Kidney (tissue), 14 donors: Measurements from ENCODE around the gene CDC42EP3. TPM values are rescaled to one million over a fixed set of nuclear protein-coding genes. Genes with fewer than 3 reads are reported as not detected.

ENCODE experiments used
- DNase-seq, 5 donors: peaks; one replicate each; pipeline ENCODE4 v3.0.0-alpha.2; 2013 to 2020
- FAIRE-seq: peaks from 2 replicates; lab custom pipeline; 2012; peaks lifted over from hg19 to GRCh38; lab: Jason Lieb, UNC
- H3K27ac ChIP-seq, 2 donors: one replicate each; pipeline ENCODE4 v1.7.0; 2013; ENCODE audit warnings: low read depth in 2 of 2, low read length in 2 of 2, inconsistent platforms in 1 of 2
- H3K27me3 ChIP-seq: one replicate; pipeline ENCODE4 v1.7.1; 2013; ENCODE audit warnings: low read length, inconsistent platforms; ENCODE audit not compliant: control insufficient read depth, insufficient read depth
- H3K36me3 ChIP-seq, 3 donors: one replicate each; pipeline versions ENCODE4 v1.7.0 to v1.7.1; 2013; ENCODE audit warnings: low read length in 3 of 3, control low read depth in 1 of 3, inconsistent platforms in 1 of 3; ENCODE audit not compliant: insufficient read depth in 3 of 3, control insufficient read depth in 2 of 3
- H3K4me1 ChIP-seq, 3 donors: one replicate each; pipeline versions ENCODE4 v1.7.0 to v1.7.1; 2013; ENCODE audit warnings: low read length in 3 of 3, inconsistent platforms in 1 of 3, low read depth in 1 of 3; ENCODE audit not compliant: control insufficient read depth in 2 of 3, insufficient read depth in 2 of 3
- H3K4me3 ChIP-seq, 3 donors: one replicate each; pipeline versions ENCODE4 v1.7.0 to v1.8.1; 2013; ENCODE audit warnings: low read length in 3 of 3, control low read depth in 1 of 3, inconsistent platforms in 1 of 3
- H3K9ac ChIP-seq, 3 donors: one replicate each; pipeline versions ENCODE4 v1.7.0 to v1.7.1; 2013; ENCODE audit warnings: low read length in 3 of 3, control low read depth in 1 of 3, inconsistent platforms in 1 of 3
- H3K9me3 ChIP-seq, 3 donors: one replicate each; pipeline versions ENCODE4 v1.7.0 to v1.7.1; 2013; ENCODE audit warnings: low read length in 3 of 3, control low read depth in 1 of 3, inconsistent platforms in 1 of 3; ENCODE audit not compliant: control insufficient read depth in 2 of 3, insufficient read depth in 1 of 3
- CTCF ChIP-seq: IDR thresholded peaks from 3 replicates; pipeline ENCODE4 v1.5.1; 2012; ENCODE audit warnings: mild to moderate bottlenecking, moderate library complexity, borderline replicate concordance; ENCODE audit not compliant: insufficient read depth; ENCODE audit errors: extremely low read depth
- intact Hi-C: fragments of 100-400 bp; cut with DNase I; formaldehyde crosslinking; loops from one replicate; pipeline ENCODE4 v1.11.1; 2022
- polyA plus RNA-seq: library from polyadenylated mRNA; stranded (reverse); fragments of 350-450 nt; fragmentation: Illumina TruSeq; extraction: RNeasy Lipid Tissue Mini Kit (QIAGEN cat#74804); gene quantifications from one replicate; pipeline ENCODE4 v1.2.3, GENCODE V29; 2014; ENCODE audit warnings: low read depth, low replicate concordance; ENCODE audit not compliant: insufficient read depth
- total RNA-seq: library from RNA; stranded (reverse); fragmentation: NEBNext Ultra II Directional; extraction: Animal tissue kit (Norgen Biotek cat#: 25700); gene quantifications from one replicate; pipeline ENCODE4 v1.2.1, GENCODE V29; 2021
- donor health status: control.
- donor health status: control.
- donor health status: control.
- donor health status: control.
- donor health status: control.
- donor health status: DM: yes; HTN: yes; CAD: no.
- donor health status: Normal renal cell carcinoma (clear cell type).

CDC42EP3 gene
- total and polyA plus RNA-seq, 2 donors from 2014 or later: 21.3 to 34.1 TPM

GRCh38 chr2:37593694-37594093 is 77.7 kb downstream of the CDC42EP3 start:
- Histone ChIP-seq H3K27ac (no peak overlapping the region), H3K9me3 (peaks cover 0 to 4% (median 0%) of the 10 kb centered on the region in 3 donors), H3K4me3 (no peak overlapping the region), H3K4me1 (peaks cover 0 to under 1% (median 0%) of the 10 kb centered on the region in 3 donors), H3K27me3 (no peaks in the 10 kb centered on the region), H3K36me3 (no peaks in the 10 kb centered on the region), H3K9ac (no peak overlapping the region)
- no peak for FAIRE-seq
- intact Hi-C loops: no loop called here
- no peak for DNase-seq
- TF ChIP-seq CTCF: no peak

GRCh38 chr2:37593024-37593423 is 78.4 kb downstream of the CDC42EP3 start:
- Histone ChIP-seq H3K27me3 (no peaks in the 10 kb centered on the region), H3K4me1 (peaks cover 0 to 4% (median 0%) of the 10 kb centered on the region in 3 donors), H3K36me3 (no peaks in the 10 kb centered on the region), H3K4me3 (no peak overlapping the region), H3K27ac (no peak overlapping the region), H3K9ac (no peak overlapping the region), H3K9me3 (peaks cover 0 to 4% (median 0%) of the 10 kb centered on the region in 3 donors)
- intact Hi-C loops: no loop called here
- no peak for DNase-seq
- no peak for TF ChIP-seq CTCF
- FAIRE-seq: no peak
